Neural cell (in vitro differentiated cells): ENCODE data around the gene POLA2. TPM values are rescaled to one million over a fixed set of nuclear protein-coding genes. Genes with fewer than 3 reads are reported as not detected.
"Not testable (repeated sequence)": the region's sequence is repeated elsewhere in the genome, so short reads cannot be mapped to it uniquely, and the experiment has no call there.

Experiments used
- H2AFZ ChIP-seq: fragments of 200-600, 300-800 bp; sonication (generic), shearing (Covaris generic); 2 replicates; pipeline ENCODE4 v1.6.0; 2014; ENCODE audit warnings: low read depth, mild to moderate bottlenecking, antibody characterized with exemption, low read length, moderate library complexity
- H3F3A ChIP-seq: fragments of 200-600 bp; shearing (Covaris generic); 2 replicates; pipeline ENCODE4 v1.6.1; 2016; ENCODE audit warnings: mild to moderate bottlenecking, moderate library complexity, mixed read lengths, antibody characterized with exemption, low read length; ENCODE audit not compliant: insufficient read depth, poor library complexity, severe bottlenecking
- H3K27ac ChIP-seq: fragments of 200-600, 300-800 bp; sonication (generic), shearing (Covaris generic); 2 replicates; pipeline ENCODE4 v1.5.1; 2014; ENCODE audit warnings: mild to moderate bottlenecking, low read length, moderate library complexity
- H3K27me3 ChIP-seq: fragments of 300-800, 200-600 bp; sonication (generic), shearing (Covaris generic); 2 replicates; pipeline ENCODE4 v1.6.0; 2014; ENCODE audit warnings: mild to moderate bottlenecking, low read depth, low read length, moderate library complexity; ENCODE audit not compliant: insufficient read depth
- H3K36me3 ChIP-seq: fragments of 300-800, 200-600 bp; sonication (generic), shearing (Covaris generic); 2 replicates; pipeline ENCODE4 v1.5.1; 2014; ENCODE audit warnings: mild to moderate bottlenecking, antibody characterized with exemption, low read length, moderate library complexity; ENCODE audit not compliant: insufficient read depth
- H3K4me2 ChIP-seq: fragments of 300-800, 200-600 bp; sonication (generic), shearing (Covaris generic); 2 replicates; pipeline ENCODE4 v1.6.0; 2014; ENCODE audit warnings: mild to moderate bottlenecking, low read length
- H3K4me3 ChIP-seq: fragments of 300-800, 200-600 bp; sonication (generic), shearing (Covaris generic); 2 replicates; pipeline ENCODE4 v1.5.1; 2014; ENCODE audit warnings: mild to moderate bottlenecking, low read length, moderate library complexity
- H3K79me2 ChIP-seq: fragments of 200-600 bp; shearing (Covaris generic); replicated peaks from 2 replicates; pipeline ENCODE4 v1.6.0; 2014; ENCODE audit warnings: mild to moderate bottlenecking, low read length, moderate library complexity; ENCODE audit not compliant: insufficient read depth
- H3K9ac ChIP-seq: fragments of 300-800, 200-600 bp; sonication (generic), shearing (Covaris generic); 2 replicates; pipeline ENCODE4 v1.6.1; 2016; ENCODE audit warnings: mild to moderate bottlenecking, low read length, mixed read lengths
- H3K9me2 ChIP-seq: fragments of 200-600 bp; shearing (Covaris generic); 2 replicates; pipeline ENCODE4 v1.6.1; 2016; ENCODE audit warnings: mild to moderate bottlenecking, low read length, mixed read lengths; ENCODE audit not compliant: insufficient read depth
- H3K9me3 ChIP-seq: fragments of 200-600, 300-800 bp; sonication (generic), shearing (Covaris generic); 2 replicates; pipeline ENCODE4 v1.6.1; 2016; ENCODE audit warnings: mild to moderate bottlenecking, mixed run types, low read length, moderate library complexity, mixed read lengths
- H4K20me1 ChIP-seq: fragments of 200-600 bp; shearing (Covaris generic); 2 replicates; pipeline ENCODE4 v1.6.1; 2016; ENCODE audit warnings: mild to moderate bottlenecking, mixed run types; ENCODE audit not compliant: insufficient read depth
- EP300 ChIP-seq: fragments of 450-650 bp; conservative IDR thresholded peaks from 2 replicates; pipeline ENCODE4 v1.6.1; 2014; ENCODE audit warnings: antibody characterized with exemption, mild to moderate bottlenecking, moderate library complexity; ENCODE audit not compliant: poor library complexity, severe bottlenecking
- EZH2 ChIP-seq: fragments of 200-600, 300-800 bp; shearing (Covaris generic), sonication (generic); IDR thresholded peaks from 2 replicates; pipeline ENCODE4 v1.6.1; 2014; ENCODE audit warnings: antibody characterized with exemption, low read length, borderline replicate concordance, mild to moderate bottlenecking; ENCODE audit not compliant: insufficient read depth, poor library complexity, severe bottlenecking
- MXI1 ChIP-seq: fragments of 450-650 bp; conservative IDR thresholded peaks from 2 replicates; pipeline ENCODE4 v1.6.1; 2014; ENCODE audit warnings: antibody characterized with exemption, mild to moderate bottlenecking; ENCODE audit not compliant: poor library complexity, severe bottlenecking
- POLR2AphosphoS5 ChIP-seq: IDR thresholded peaks from 2 replicates; pipeline ENCODE4 v1.6.1; 2012
- RAD21 ChIP-seq: fragments of 450-650 bp; conservative IDR thresholded peaks from 2 replicates; pipeline ENCODE4 v1.6.1; 2014; ENCODE audit warnings: antibody characterized with exemption, mild to moderate bottlenecking, moderate library complexity
- SMC3 ChIP-seq: fragments of 450-650 bp; conservative IDR thresholded peaks from 2 replicates; pipeline ENCODE4 v1.6.1; 2014; ENCODE audit warnings: antibody characterized with exemption, mild to moderate bottlenecking, moderate library complexity; ENCODE audit not compliant: poor library complexity
- TAF1 ChIP-seq: IDR thresholded peaks from 2 replicates; pipeline ENCODE4 v1.6.1; 2012; ENCODE audit warnings: low read depth
- polyA plus RNA-seq: library from polyadenylated mRNA; depleted of rRNA; stranded (reverse); fragments of >200 nt; gene quantifications from 2 replicates; pipeline ENCODE4 v1.2.3, GENCODE V29; 2014
- TF ChIP-seq, protein P1 (sequence below): IDR thresholded peaks from 2 replicates; pipeline ENCODE4 v1.6.1; 2012; ENCODE audit warnings: borderline replicate concordance
- TF ChIP-seq, protein P2 (sequence below): fragments of 450-650 bp; IDR thresholded peaks from 2 replicates; pipeline ENCODE4 v1.5.1; 2014; ENCODE audit warnings: antibody characterized with exemption, mild to moderate bottlenecking, moderate library complexity; ENCODE audit not compliant: poor library complexity, severe bottlenecking

POLA2 gene
- polyA plus RNA-seq, 1 donor from 2014 or later, result 4.3 TPM

DNA sequence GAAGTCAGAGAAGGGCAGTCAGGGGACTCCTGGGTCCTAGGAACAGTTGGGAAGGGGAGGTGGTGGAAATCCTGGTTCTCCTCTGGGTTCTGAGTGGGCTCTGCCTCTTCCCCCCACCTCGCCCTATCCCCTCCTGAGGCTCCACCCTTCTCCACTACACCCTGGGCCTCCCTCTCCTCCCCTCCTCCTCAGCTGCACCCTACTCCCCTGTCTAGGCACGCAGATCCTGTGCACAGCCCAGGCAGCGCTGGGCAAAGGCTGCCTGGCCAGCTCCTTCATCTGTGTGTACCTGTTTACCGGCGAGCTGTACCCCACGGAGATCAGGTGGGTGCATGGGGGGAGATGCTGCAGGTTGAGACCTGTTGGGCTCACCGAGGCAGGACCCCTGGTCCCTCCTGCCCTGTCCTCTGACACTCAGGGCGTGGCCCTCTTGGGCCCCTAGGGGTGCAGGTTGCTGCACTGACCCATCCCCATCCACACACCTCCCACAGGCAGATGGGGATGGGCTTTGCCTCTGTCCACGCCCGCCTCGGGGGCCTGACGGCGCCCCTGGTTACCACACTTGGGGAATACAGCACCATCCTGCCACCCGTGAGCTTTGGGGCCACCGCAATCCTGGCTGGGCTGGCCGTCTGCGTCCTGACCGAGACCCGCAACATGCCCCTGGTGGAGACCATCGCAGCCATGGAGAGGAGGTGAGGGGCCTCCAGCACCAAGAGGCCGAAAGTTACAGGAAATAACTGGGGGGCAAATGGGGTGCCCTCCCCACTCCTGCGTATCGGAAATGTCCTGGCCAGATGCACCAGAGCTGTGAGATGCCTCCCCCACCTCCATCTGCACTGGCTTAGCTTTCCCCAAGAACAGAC lies 25.3 kb upstream of the POLA2 start:
- Histone ChIP-seq H3K79me2 (no peaks in the 10 kb centered on the region), H3K27ac (no peak overlapping the region), H2AFZ (no peak overlapping the region), H3K4me2 (no peak overlapping the region), H3K9me3 (no peaks in the 10 kb centered on the region), H3K36me3 (no peaks in the 10 kb centered on the region), H3K4me3 (no peak overlapping the region), H4K20me1 (no peaks in the 10 kb centered on the region), H3F3A (no peaks in the 10 kb centered on the region), H3K9me2 (no peaks in the 10 kb centered on the region), H3K9ac (no peak overlapping the region), H3K27me3 (no peaks in the 10 kb centered on the region)
- TF ChIP-seq, protein P1, sequence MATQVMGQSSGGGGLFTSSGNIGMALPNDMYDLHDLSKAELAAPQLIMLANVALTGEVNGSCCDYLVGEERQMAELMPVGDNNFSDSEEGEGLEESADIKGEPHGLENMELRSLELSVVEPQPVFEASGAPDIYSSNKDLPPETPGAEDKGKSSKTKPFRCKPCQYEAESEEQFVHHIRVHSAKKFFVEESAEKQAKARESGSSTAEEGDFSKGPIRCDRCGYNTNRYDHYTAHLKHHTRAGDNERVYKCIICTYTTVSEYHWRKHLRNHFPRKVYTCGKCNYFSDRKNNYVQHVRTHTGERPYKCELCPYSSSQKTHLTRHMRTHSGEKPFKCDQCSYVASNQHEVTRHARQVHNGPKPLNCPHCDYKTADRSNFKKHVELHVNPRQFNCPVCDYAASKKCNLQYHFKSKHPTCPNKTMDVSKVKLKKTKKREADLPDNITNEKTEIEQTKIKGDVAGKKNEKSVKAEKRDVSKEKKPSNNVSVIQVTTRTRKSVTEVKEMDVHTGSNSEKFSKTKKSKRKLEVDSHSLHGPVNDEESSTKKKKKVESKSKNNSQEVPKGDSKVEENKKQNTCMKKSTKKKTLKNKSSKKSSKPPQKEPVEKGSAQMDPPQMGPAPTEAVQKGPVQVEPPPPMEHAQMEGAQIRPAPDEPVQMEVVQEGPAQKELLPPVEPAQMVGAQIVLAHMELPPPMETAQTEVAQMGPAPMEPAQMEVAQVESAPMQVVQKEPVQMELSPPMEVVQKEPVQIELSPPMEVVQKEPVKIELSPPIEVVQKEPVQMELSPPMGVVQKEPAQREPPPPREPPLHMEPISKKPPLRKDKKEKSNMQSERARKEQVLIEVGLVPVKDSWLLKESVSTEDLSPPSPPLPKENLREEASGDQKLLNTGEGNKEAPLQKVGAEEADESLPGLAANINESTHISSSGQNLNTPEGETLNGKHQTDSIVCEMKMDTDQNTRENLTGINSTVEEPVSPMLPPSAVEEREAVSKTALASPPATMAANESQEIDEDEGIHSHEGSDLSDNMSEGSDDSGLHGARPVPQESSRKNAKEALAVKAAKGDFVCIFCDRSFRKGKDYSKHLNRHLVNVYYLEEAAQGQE, result no peak
- TF ChIP-seq, protein P2, sequence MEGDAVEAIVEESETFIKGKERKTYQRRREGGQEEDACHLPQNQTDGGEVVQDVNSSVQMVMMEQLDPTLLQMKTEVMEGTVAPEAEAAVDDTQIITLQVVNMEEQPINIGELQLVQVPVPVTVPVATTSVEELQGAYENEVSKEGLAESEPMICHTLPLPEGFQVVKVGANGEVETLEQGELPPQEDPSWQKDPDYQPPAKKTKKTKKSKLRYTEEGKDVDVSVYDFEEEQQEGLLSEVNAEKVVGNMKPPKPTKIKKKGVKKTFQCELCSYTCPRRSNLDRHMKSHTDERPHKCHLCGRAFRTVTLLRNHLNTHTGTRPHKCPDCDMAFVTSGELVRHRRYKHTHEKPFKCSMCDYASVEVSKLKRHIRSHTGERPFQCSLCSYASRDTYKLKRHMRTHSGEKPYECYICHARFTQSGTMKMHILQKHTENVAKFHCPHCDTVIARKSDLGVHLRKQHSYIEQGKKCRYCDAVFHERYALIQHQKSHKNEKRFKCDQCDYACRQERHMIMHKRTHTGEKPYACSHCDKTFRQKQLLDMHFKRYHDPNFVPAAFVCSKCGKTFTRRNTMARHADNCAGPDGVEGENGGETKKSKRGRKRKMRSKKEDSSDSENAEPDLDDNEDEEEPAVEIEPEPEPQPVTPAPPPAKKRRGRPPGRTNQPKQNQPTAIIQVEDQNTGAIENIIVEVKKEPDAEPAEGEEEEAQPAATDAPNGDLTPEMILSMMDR, result no peak
- TF ChIP-seq MXI1 (no peak), RAD21 (no peak)

DNA sequence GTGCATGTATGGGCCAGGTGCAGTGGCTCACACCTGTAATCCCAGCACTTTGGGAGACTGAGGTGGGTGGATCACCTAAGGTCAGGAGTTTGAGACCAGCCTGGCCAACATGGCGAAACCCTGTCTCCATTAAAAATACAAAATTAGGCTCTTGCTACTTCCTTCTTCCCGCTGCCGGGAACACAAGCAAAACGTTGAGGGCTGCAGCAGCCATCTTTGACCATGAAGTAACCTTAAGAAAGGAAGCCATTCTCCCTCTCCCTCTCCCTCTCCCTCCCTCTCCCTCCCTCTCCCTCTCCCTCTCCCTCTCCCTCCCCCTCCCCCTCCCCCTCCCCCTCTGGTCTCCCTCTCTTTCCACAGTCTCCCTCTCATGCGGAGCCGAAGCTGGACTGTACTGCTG lies 23.5 kb upstream of the POLA2 start:
- not testable (repeated sequence) for H3K9ac ChIP-seq, H4K20me1 ChIP-seq

DNA sequence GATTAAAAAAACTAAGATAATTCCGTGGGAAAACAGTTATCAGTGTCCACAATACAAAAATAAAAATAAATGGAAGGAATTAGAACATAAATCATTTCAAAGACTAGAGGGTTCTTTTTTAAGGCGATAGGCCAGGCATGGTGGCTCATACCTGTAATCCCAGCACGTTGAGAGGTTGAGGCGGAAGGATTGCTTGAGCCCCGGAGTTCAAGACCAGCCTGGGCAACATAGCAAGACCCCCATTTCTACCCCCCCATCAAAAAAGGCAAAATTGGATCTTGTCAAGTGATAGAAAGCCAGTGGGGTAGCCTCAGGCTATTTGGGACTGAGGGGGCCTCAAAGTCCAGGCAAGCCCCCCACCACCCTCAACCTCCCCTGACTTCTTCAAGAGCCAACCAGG lies 20.6 kb upstream of the POLA2 start:
- Histone ChIP-seq H3K27me3 (no peaks in the 10 kb centered on the region), H3K9me2 (no peaks in the 10 kb centered on the region), H3K36me3 (no peaks in the 10 kb centered on the region), H3K4me2 (no peak overlapping the region), H4K20me1 (no peaks in the 10 kb centered on the region), H3K9ac (no peak overlapping the region), H3F3A (no peaks in the 10 kb centered on the region), H3K27ac (no peak overlapping the region), H2AFZ (no peak overlapping the region), H3K9me3 (no peaks in the 10 kb centered on the region), H3K79me2 (no peaks in the 10 kb centered on the region), H3K4me3 (no peak overlapping the region)
- TF ChIP-seq EZH2 (no peak), MXI1 (no peak), TAF1 (no peak), RAD21 (no peak), EP300 (no peak), POLR2AphosphoS5 (no peak), SMC3 (no peak)
- TF ChIP-seq, protein P2, result no peak
- TF ChIP-seq, protein P1, result no peak

More for the DNA sequence above, 23.5 kb upstream of the POLA2 start:
- not testable (repeated sequence) for H3F3A ChIP-seq, H3K79me2 ChIP-seq, H3K27me3 ChIP-seq, H3K9me3 ChIP-seq, H3K4me2 ChIP-seq, H3K4me3 ChIP-seq, H2AFZ ChIP-seq, H3K27ac ChIP-seq, H3K36me3 ChIP-seq, H3K9me2 ChIP-seq
